Small intestine (tissue), 7 donors: ENCODE measurements around the gene C5orf24. TPM values are rescaled to one million over a fixed set of nuclear protein-coding genes. Genes with fewer than 3 reads are reported as not detected.
"Not testable (repeated sequence)": the region's sequence is repeated elsewhere in the genome, so short reads cannot be mapped to it uniquely, and the experiment has no call there.

Source experiments
- DNase-seq, 2 donors: peaks; one replicate each; pipeline versions ENCODE4 v3.0.0 to v3.0.0-alpha.2; 2013
- FAIRE-seq: peaks from 2 replicates; lab custom pipeline; 2012; peaks lifted over from hg19 to GRCh38; lab: Jason Lieb, UNC
- H3K27ac ChIP-seq, 3 donors: one replicate each; pipeline ENCODE4 v1.5.1; 2013; ENCODE audit warnings: low read length in 2 of 3, mild to moderate bottlenecking in 2 of 3, control low read depth in 1 of 3, inconsistent platforms in 1 of 3, low read depth in 1 of 3, moderate library complexity in 1 of 3
- H3K27me3 ChIP-seq, 3 donors: one replicate each; pipeline ENCODE4 v1.6.1; 2013; ENCODE audit warnings: low read length in 3 of 3, inconsistent platforms in 1 of 3; ENCODE audit not compliant: control insufficient read depth in 3 of 3, insufficient read depth in 3 of 3
- H3K36me3 ChIP-seq, 3 donors: one replicate each; pipeline ENCODE4 v1.6.1; 2013; ENCODE audit warnings: low read length in 3 of 3, inconsistent platforms in 1 of 3, low read depth in 1 of 3, mild to moderate bottlenecking in 1 of 3, moderate library complexity in 1 of 3; ENCODE audit not compliant: control insufficient read depth in 3 of 3, insufficient read depth in 2 of 3
- H3K4me1 ChIP-seq, 3 donors: one replicate each; pipeline ENCODE4 v1.6.1; 2013; ENCODE audit warnings: low read length in 2 of 3, inconsistent platforms in 1 of 3, low read depth in 1 of 3, mild to moderate bottlenecking in 1 of 3, moderate library complexity in 1 of 3; ENCODE audit not compliant: control insufficient read depth in 3 of 3, insufficient read depth in 2 of 3
- H3K4me3 ChIP-seq, 3 donors: one replicate each; pipeline ENCODE4 v1.5.1; 2013; ENCODE audit warnings: low read length in 3 of 3, control low read depth in 1 of 3, inconsistent platforms in 1 of 3, low read depth in 1 of 3, mild to moderate bottlenecking in 1 of 3, moderate library complexity in 1 of 3
- H3K9me3 ChIP-seq, 2 donors: one replicate each; pipeline ENCODE4 v1.6.1; 2013; ENCODE audit warnings: low read depth in 1 of 2, low read length in 1 of 2; ENCODE audit not compliant: control insufficient read depth in 2 of 2, insufficient read depth in 1 of 2
- WGBS, 3 donors: extraction: QIAGEN DNeasy Blood & Tissue Kit; methylation state at CpG; one replicate each; pipeline ENCODE4 v1.1.7; 2013; 5-methylcytosine and 5-hydroxymethylcytosine counted together
- polyA plus RNA-seq, 4 donors: library from polyadenylated mRNA; stranded (reverse) in 3 of 4; unstranded in 1 of 4; fragments of 200-250 nt in 3 of 4; fragments of 120-200 nt in 1 of 4; gene quantifications; one replicate each; pipeline versions ENCODE4 v1.2.1 to v1.2.3, GENCODE V29; 2013
- donor health status: healthy with polysubstance abuse.
- donor health status: control.
- donor health status: control.
- donor health status: Bipolar disorder and iron deficiency.
- donor health status: healthy.

The C5orf24 gene
- polyA plus RNA-seq, 4 donors, result 13.2 to 49.4 (median 19.9) TPM

- DNase-seq (no peak), FAIRE-seq (no peak)
- no peaks in the 10 kb centered on the region for H3K27me3 ChIP-seq
- H3K4me1 ChIP-seq, result peaks cover 0 to 6% (median 5%) of the 10 kb centered on the region in 3 donors
- H3K4me3 ChIP-seq, result no peak overlapping the region
- H3K27ac ChIP-seq, result no peak overlapping the region
- no peaks in the 10 kb centered on the region for H3K9me3 ChIP-seq
- peaks cover 0 to 37% (median 0%) of the 10 kb centered on the region in 3 donors for H3K36me3 ChIP-seq
- WGBS, 3 donors, result 94 to 100% (median 95%) methylated on average over 3 of the region's 3 CpGs
Measured at GRCh38 chr5:134840811-134841210, 5.0 kb upstream of the C5orf24 start.

DNA sequence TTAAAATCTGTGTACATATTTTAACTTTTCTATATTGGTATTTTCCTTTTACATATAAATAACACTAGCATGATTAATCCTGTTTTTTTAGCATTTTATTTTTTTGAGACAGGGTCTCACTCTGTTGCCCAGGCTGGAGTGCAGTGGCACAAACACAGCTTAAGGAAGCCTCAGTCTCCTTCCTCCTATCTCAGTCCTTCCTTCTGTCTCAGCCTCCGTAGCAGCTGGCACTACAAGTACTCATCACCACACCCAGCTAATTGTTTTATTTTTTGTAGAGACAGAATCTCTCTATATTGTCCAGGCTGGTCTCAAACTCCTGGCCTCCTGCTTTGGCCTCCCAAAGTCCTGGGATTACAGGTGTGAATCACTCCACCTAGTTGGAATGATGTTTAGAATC is 1.5 kb upstream of the C5orf24 start:
- no peak for DNase-seq
- WGBS, 3 donors, result 79 to 85% (median 81%) methylated on average over 1 of the region's 1 CpG
- no peak overlapping the region for H3K4me3 ChIP-seq
- no peaks in the 10 kb centered on the region for H3K27me3 ChIP-seq
- H3K36me3 ChIP-seq, result peaks cover 0 to 33% (median 0%) of the 10 kb centered on the region in 3 donors
- no peaks in the 10 kb centered on the region for H3K9me3 ChIP-seq
- FAIRE-seq, result no peak
- H3K27ac ChIP-seq, result no peak overlapping the region
- peaks cover 0 to 10% (median 6%) of the 10 kb centered on the region in 3 donors for H3K4me1 ChIP-seq

GRCh38 chr5:134845335-134845851 is 375 bp upstream of the C5orf24 start:
- H3K4me1 ChIP-seq, result peaks cover 0 to 10% (median 6%) of the 10 kb centered on the region in 3 donors
- H3K27me3 ChIP-seq, result no peaks in the 10 kb centered on the region
- H3K4me3 ChIP-seq, result peak overlapping the region in 2 of 3 donors; percentile 91 to 92
- 7 to 10% (median 9%) methylated on average over 12 of the region's 12 CpGs for WGBS, 3 donors
- no peak for DNase-seq
- H3K27ac ChIP-seq, result peak overlapping the region; percentile 96 to 98 (median 96)
- H3K36me3 ChIP-seq, result peaks cover 0 to 28% (median 0%) of the 10 kb centered on the region in 3 donors
- FAIRE-seq, result no peak
- no peaks in the 10 kb centered on the region for H3K9me3 ChIP-seq

DNA sequence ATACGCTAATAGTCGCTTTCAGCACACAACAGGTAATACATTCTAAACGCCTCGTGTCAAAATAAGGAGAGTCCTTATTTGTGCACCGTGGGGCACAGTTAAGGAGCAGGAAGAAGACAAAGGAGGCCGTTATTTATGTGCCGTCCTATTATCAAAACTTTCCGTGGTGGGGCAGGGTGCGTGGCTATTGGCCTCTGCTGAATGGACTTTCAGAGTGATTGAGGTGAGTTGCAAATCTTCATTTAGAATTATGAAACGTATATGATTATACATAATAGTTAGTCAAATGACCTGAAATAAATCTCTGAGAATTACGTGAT is 833 bp downstream of the C5orf24 start:
- Histone ChIP-seq H3K27ac (peak overlapping the region; percentile 96 to 98 (median 96)), H3K4me1 (peaks cover 0 to 10% (median 6%) of the 10 kb centered on the region in 3 donors), H3K4me3 (peak overlapping the region; percentile 91 to 92 (median 92)), H3K27me3 (no peaks in the 10 kb centered on the region), H3K36me3 (peaks cover 0 to 29% (median 1%) of the 10 kb centered on the region in 3 donors), H3K9me3 (no peaks in the 10 kb centered on the region)
- 1% methylated on average over 11 of the region's 11 CpGs for WGBS, 3 donors
- FAIRE-seq, result no peak
- DNase-seq, result peak in 1 of 2 donors; percentile 54

DNA sequence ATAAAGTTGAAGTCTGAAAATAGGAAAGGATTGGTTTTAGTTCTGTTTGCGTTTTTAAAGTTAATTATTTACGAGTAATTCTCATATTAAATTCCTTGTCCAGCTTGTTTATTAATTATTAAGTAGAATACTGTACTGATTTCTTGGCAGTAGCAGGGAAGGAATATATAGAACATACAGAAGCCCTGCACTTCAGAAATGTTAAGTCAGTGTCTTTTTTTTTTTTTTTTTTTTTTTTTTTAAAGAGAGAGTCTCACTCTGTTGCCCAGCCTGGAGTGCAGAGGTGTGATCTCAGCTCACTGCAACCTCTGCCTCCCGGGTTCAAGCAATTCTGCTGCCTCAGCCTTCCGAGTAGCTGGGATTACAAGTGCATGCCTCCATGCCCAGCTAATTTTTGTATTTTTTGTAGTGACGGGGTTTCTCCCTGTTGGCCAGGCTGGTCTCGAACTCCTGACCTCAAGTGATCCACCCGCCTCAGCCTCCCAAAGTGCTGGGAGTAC is 3.7 kb downstream of the C5orf24 start:
- DNase-seq, result peak in 1 of 2 donors; percentile 57
- WGBS, 3 donors, result 55 to 72% (median 57%) methylated on average over 7 of the region's 7 CpGs
- FAIRE-seq, H3K4me1 ChIP-seq, H3K9me3 ChIP-seq, H3K27ac ChIP-seq, H3K27me3 ChIP-seq, H3K4me3 ChIP-seq: not testable (repeated sequence)
- H3K36me3 ChIP-seq, result peaks cover 0 to 33% (median 1%) of the 10 kb centered on the region in 3 donors

DNA sequence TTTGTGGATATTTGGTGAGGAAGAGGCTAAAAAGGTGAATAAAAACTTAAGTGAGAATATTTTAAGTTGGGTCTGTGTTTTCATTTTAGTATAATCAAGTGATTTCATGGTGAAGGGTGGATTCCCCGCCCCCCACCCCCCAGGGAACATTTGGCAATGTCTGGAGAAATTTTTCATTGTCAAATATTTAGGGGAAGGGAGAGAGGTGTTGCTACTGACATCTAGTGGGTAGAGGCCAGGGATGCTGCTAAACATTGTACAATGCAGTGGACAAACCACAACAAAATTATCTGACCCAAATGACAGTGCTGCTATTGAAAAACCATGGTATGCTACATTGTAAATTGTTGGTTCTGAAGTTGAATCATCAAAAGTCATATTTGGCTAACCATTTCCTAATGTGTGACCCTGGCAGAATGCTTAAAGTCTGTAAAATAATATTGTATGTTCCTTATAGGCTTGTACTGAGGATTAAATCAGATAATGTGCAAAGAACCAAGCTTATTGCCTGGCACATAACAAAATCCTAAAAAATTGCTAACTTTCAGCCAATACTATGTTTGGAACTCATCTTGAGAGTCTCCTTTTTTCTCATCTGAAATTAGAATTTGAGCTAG is 5.6 kb downstream of the C5orf24 start:
- H3K4me3 ChIP-seq, result no peak overlapping the region
- FAIRE-seq, result no peak
- peaks cover 0 to 41% (median 6%) of the 10 kb centered on the region in 3 donors for H3K36me3 ChIP-seq
- H3K9me3 ChIP-seq, result no peaks in the 10 kb centered on the region
- 70 to 93% (median 80%) methylated on average over 1 of the region's 1 CpG for WGBS, 3 donors
- H3K4me1 ChIP-seq, result peaks cover 0 to 4% (median 0%) of the 10 kb centered on the region in 3 donors
- H3K27ac ChIP-seq, result no peak overlapping the region
- H3K27me3 ChIP-seq, result no peaks in the 10 kb centered on the region
- no peak for DNase-seq

GRCh38 chr5:134856465-134856864 is 10.7 kb downstream of the C5orf24 start:
- DNase-seq, H3K27me3 ChIP-seq, H3K4me1 ChIP-seq, H3K9me3 ChIP-seq, FAIRE-seq, H3K4me3 ChIP-seq, H3K27ac ChIP-seq: not testable (repeated sequence)
- peaks cover 4 to 31% (median 10%) of the 10 kb centered on the region in 3 donors for H3K36me3 ChIP-seq
- 91 to 92% (median 92%) methylated on average over 7 of the region's 7 CpGs for WGBS, 3 donors

GRCh38 chr5:134857401-134857800 is 11.6 kb downstream of the C5orf24 start:
- FAIRE-seq (no peak), DNase-seq (no peak)
- WGBS, 3 donors, result 62 to 69% (median 69%) methylated on average over 3 of the region's 3 CpGs
- H3K4me3 ChIP-seq, result no peak overlapping the region
- no peak overlapping the region for H3K27ac ChIP-seq
- H3K4me1 ChIP-seq, result no peaks in the 10 kb centered on the region
- H3K36me3 ChIP-seq, result peaks cover 4 to 35% (median 10%) of the 10 kb centered on the region in 3 donors
- H3K27me3 ChIP-seq, result no peaks in the 10 kb centered on the region
- H3K9me3 ChIP-seq, result no peaks in the 10 kb centered on the region
